Ascending aorta (tissue), 2 donors: ENCODE results near the gene RFLNA. TPM values are rescaled to one million over a fixed set of nuclear protein-coding genes. Genes with fewer than 3 reads are reported as not detected.

ENCODE experiments used
- DNase-seq, 2 donors: peaks; one replicate each; pipeline ENCODE4 v3.0.0-alpha.2; 2019; ENCODE audit warnings: low spot score in 2 of 2
- H3K27ac ChIP-seq, 2 donors: fragments of 200-600 bp; sonication (generic); one replicate each; pipeline ENCODE4 v1.5.1; 2016 to 2017; ENCODE audit warnings: mild to moderate bottlenecking in 1 of 2
- H3K27me3 ChIP-seq: fragments of 200-600 bp; sonication (generic); one replicate; pipeline ENCODE4 v1.5.1; 2017
- H3K36me3 ChIP-seq, 2 donors: fragments of 200-600 bp; sonication (generic); one replicate each; pipeline ENCODE4 v1.5.1; 2016
- H3K4me1 ChIP-seq, 2 donors: fragments of 200-600 bp; sonication (generic); one replicate each; pipeline ENCODE4 v1.5.1; 2016 to 2017; ENCODE audit warnings: mild to moderate bottlenecking in 1 of 2
- H3K4me3 ChIP-seq, 2 donors: fragments of 200-600 bp; sonication (generic); one replicate each; pipeline ENCODE4 v1.5.1; 2016 to 2017; ENCODE audit warnings: mild to moderate bottlenecking in 1 of 2
- H3K9me3 ChIP-seq, 2 donors: fragments of 200-600 bp; sonication (generic); one replicate each; pipeline ENCODE4 v1.5.1; 2016
- intact Hi-C: fragments of 100-400 bp; cut with DNase I; formaldehyde crosslinking; loops from one replicate; pipeline ENCODE4 v1.15.1; 2023
- total RNA-seq: library from RNA; depleted of rRNA; stranded (reverse); fragments of >200 nt; gene quantifications from one replicate; pipeline ENCODE4 v1.1.0, GENCODE V29; 2016
- TF ChIP-seq, protein P1 (sequence below), 3 experiments: fragments of 200-600 bp in 2 of 3; fragments of 450-650 bp in 1 of 3; sonication (generic) in 2 of 3; IDR thresholded peaks; one replicate each; pipeline ENCODE4 v1.5.1; 2016 to 2019; ENCODE audit warnings: antibody characterized with exemption in 3 of 3, mild to moderate bottlenecking in 1 of 3, moderate library complexity in 1 of 3

The RFLNA gene
- total RNA-seq, 1 donor from 2014 or later: not detected

DNA sequence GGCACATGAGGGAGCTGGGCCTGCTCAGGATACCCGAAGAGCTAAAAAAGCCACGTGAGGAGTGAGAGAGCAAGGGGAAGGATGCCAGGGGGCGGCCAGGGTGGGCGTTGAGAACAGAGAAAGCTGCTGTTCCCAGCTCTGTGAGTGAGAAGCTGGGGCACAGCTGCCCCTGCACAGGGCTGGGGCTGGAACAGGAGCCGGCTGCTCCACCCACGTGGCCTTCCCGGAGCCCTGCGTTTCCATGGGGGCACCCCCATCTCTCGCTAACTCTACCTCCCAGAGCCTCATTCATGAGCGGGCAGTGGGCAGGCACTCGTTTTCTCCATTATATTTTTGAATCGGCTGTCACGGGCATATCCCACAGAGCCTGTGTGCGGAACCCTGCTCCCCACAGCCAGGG is 42.7 kb downstream of the RFLNA start:
- Histone ChIP-seq H3K9me3 (no peaks in the 10 kb centered on the region), H3K27me3 (no peaks in the 10 kb centered on the region), H3K4me3 (no peak overlapping the region), H3K27ac (no peak overlapping the region), H3K4me1 (no peaks in the 10 kb centered on the region), H3K36me3 (peaks cover 85% of the 10 kb centered on the region in 2 donors)
- TF ChIP-seq, protein P1, sequence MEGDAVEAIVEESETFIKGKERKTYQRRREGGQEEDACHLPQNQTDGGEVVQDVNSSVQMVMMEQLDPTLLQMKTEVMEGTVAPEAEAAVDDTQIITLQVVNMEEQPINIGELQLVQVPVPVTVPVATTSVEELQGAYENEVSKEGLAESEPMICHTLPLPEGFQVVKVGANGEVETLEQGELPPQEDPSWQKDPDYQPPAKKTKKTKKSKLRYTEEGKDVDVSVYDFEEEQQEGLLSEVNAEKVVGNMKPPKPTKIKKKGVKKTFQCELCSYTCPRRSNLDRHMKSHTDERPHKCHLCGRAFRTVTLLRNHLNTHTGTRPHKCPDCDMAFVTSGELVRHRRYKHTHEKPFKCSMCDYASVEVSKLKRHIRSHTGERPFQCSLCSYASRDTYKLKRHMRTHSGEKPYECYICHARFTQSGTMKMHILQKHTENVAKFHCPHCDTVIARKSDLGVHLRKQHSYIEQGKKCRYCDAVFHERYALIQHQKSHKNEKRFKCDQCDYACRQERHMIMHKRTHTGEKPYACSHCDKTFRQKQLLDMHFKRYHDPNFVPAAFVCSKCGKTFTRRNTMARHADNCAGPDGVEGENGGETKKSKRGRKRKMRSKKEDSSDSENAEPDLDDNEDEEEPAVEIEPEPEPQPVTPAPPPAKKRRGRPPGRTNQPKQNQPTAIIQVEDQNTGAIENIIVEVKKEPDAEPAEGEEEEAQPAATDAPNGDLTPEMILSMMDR (IDR thresholded peaks at IDR 0.05): no peak
- DNase-seq: no peak
- intact Hi-C loops: no loop called here

DNA sequence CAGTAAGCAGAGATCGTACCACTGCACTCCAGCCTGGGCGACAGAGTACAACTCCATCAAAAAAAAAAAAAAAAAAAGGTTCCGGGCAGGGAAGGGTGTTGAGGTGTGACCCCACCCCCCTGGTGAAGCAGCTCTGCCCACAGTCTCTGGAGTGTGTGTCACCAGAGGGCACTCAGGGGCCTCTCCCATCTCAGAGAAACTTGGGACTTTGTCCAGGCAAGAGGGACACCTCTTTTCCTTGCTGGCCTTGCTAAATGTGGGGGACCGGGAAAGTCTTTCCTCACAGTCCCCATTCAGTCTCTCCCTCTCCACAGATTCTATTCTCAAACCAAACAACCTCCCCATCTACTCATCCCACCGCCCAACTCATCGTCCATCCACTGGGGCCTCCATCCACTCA is 43.6 kb downstream of the RFLNA start:
- TF ChIP-seq, protein P1 (IDR thresholded peaks at IDR 0.05): no peak
- Histone ChIP-seq H3K4me3 (no peak overlapping the region), H3K27me3 (no peaks in the 10 kb centered on the region), H3K36me3 (peaks cover 85 to 86% of the 10 kb centered on the region in 2 donors), H3K9me3 (no peaks in the 10 kb centered on the region), H3K27ac (no peak overlapping the region), H3K4me1 (no peaks in the 10 kb centered on the region)
- intact Hi-C loops: no loop called here
- DNase-seq: no peak

DNA sequence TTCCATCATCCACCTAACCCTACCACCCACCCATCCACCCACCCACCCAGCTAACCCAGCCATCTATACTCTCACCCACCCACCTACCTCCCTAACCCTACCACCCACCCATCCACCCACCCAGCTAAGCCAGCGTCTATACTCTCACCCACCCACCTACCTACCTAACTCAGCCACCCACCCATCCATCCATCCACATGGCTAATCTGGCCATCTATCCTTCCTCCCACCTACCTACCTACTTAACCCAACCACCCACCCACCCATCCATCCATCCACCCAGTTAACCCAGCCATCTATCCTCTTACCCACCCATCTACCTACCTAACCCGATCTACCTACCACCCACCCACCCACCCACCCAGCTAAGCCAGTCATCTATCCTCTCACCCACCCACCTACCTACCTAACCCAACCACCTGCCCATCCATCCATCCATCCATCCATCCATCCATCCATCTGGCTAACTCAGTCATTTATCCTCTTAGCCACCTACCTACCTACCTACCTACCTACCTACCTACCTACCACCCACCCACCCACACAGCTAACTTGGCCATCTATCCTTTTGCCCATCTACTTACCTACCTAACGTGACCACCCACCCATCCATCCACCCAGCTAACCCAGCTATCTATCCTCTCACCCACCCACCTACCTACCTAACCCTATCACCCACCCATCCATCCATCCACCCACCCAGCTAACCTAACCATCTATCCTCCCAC is 44.1 kb downstream of the RFLNA start:
- Histone ChIP-seq H3K4me1 (no peaks in the 10 kb centered on the region), H3K36me3 (peaks cover 85 to 87% of the 10 kb centered on the region in 2 donors), H3K9me3 (no peaks in the 10 kb centered on the region), H3K27me3 (no peaks in the 10 kb centered on the region), H3K4me3 (no peak overlapping the region), H3K27ac (no peak overlapping the region)
- TF ChIP-seq, protein P1 (IDR thresholded peaks at IDR 0.05): no peak
- DNase-seq: no peak
- intact Hi-C loops: no loop called here

DNA sequence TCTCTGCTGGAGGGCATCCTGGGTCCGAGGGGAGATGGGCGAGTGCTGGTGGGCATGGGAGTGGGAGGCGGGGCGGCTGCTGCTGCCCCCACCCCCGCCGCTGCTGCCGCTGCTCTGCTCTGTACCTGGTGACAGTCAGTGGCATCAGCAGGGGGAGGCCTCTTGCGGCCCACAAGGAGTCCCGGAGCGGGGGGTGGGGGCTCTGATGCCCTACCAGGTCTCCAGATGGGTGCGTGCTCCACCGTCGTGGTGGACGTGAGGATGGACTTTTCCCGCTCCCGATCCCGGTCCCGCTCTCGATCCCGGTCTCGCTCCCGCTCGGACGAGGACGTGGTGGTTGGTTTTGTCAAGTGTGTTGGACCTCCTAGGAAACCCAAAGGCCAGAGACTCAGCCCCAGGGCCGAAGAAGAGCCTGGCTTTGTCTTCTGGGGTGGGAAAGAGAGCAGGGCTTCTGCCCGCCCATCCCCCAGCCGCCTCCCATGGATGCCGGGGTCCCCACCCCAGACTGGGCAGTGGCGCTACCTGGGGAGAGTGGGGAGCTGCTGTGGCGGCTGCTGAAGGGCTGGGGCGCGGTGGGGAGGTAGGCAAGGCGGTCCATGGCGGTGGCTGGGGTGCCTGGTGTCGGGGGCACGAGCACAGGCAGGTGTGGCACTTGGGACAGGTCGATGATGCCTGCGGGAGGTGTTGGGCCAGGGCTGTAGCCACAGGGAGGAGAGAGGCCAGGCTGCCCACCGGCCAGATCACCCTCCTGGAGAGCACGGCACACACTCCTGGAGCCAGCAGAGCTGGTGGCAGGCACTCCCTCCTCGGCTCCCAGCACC is 45.4 kb downstream of the RFLNA start:
- peaks cover 85 to 87% of the 10 kb centered on the region in 2 donors for H3K36me3 ChIP-seq
- no peak overlapping the region for H3K27ac ChIP-seq
- no peak overlapping the region for H3K4me3 ChIP-seq
- DNase-seq: no peak
- no peaks in the 10 kb centered on the region for H3K27me3 ChIP-seq
- no peaks in the 10 kb centered on the region for H3K4me1 ChIP-seq
- TF ChIP-seq, protein P1 (IDR thresholded peaks at IDR 0.05): no peak
- no peaks in the 10 kb centered on the region for H3K9me3 ChIP-seq
- intact Hi-C loops: no loop called here

DNA sequence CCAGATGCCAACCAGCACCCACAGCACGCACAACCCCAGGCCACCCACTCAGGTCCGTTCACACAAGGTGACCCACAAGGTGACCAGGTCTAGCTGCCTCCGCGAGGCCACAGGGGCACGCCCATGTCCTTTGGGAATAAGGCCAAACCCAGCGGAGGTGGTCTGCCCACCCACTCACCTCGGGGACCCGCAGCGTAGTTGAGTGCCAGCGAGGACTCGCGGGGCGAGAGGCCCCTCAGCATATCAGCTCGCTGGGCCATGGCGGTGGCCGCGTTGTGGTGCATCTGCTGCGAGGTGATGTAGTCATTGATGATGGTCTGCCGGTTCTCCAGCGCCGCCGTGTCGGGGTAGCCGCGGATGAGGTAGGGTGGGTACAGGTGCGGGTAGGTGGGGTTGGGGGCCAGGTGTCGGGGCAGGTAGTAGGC is 46.8 kb downstream of the RFLNA start:
- TF ChIP-seq, protein P1 (IDR thresholded peaks at IDR 0.05): no peak
- Histone ChIP-seq H3K36me3 (peaks cover 85 to 87% of the 10 kb centered on the region in 2 donors), H3K4me1 (no peaks in the 10 kb centered on the region)

More for the DNA sequence above, 46.8 kb downstream of the RFLNA start:
- H3K4me3 ChIP-seq: no peak overlapping the region
- H3K27ac ChIP-seq: no peak overlapping the region
- H3K9me3 ChIP-seq: no peaks in the 10 kb centered on the region
- no peaks in the 10 kb centered on the region for H3K27me3 ChIP-seq
- intact Hi-C loops: no loop called here
- no peak for DNase-seq
